HG03196 (cell line): ENCODE results near the gene MED12L.

Experiments used
- ATAC-seq: cut with Tn5 transposase; IDR thresholded peaks from one replicate; pipeline ENCODE4 v1.9.1; 2021; ENCODE audit not compliant: unreplicated experiment

Gene MED12L

DNA sequence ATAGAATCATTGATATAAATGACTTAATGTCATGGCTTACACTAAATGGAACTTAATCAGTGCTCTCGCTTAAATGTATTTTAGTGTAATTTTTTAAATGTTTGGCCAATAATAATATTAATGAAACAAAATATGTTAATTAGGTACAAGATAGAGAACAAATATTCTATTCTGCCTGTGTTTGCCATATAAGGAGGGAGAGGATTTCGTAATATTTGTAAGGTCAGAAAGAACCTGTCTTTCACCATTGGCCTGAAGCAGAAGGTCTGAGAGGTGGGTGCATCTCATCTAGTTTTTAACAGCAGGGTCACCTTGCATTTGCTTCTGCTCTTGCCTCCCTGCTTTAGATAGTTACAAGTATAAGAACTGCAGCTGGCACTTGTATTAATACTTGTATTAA is 228.7 kb downstream of the MED12L start:
- no peak for ATAC-seq

DNA sequence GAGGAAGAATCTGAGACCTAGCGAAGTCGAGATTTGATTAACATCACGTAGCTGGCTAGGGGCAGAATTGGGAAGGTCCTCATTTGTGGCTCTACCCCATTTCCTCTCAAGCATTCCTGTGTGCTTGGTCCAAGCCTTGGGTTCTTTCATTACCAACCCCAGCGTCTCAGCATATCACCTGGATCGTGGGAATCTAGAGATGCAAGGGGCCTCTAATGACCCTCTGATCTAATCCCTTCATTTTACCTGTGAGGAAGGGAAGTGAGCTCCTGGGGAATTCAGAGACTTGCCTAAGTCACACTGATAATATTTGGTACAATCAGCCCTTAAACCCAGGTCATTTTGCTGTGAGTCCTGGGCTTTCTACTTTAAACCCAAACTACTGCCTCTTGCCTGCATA is 229.1 kb downstream of the MED12L start:
- ATAC-seq: no peak

DNA sequence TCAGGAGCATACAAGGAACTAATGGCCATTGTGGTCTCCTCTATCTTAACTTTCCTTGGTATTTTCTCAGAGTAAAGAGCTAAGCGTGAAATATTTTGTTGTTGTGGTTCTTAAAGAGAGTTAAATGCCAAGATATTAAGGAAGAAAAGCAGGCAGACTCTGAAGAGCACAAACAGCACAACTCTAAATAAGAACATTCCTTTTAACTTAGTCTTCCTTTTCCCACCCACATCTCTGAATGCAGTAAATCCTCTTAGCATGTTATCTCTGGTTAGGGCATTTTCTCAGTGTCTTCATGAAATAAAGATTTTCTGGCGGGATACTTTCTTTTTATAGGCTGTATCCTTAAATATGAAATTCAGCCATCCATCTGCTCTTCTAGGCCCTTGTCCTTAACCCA is 229.7 kb downstream of the MED12L start:
- ATAC-seq: no peak

DNA sequence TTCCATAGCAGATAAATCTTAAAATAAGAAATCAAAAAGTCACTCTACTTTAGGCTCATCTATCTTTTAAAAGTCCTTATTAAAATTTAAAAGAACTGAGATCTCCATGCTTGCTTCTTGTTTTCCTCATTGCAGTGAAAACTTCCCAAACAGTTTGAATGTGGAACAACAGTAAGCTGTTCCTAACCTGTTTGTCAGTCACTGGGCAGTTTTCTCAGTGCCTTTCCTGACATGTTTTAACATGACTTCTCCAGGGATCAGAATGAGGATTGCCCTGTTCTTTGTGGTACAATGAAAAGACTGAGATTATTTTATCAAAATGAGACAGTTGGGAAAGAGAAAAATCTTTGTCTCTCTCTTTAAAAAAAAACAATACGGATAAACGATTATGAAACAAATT is 230.4 kb downstream of the MED12L start:
- no peak for ATAC-seq

DNA sequence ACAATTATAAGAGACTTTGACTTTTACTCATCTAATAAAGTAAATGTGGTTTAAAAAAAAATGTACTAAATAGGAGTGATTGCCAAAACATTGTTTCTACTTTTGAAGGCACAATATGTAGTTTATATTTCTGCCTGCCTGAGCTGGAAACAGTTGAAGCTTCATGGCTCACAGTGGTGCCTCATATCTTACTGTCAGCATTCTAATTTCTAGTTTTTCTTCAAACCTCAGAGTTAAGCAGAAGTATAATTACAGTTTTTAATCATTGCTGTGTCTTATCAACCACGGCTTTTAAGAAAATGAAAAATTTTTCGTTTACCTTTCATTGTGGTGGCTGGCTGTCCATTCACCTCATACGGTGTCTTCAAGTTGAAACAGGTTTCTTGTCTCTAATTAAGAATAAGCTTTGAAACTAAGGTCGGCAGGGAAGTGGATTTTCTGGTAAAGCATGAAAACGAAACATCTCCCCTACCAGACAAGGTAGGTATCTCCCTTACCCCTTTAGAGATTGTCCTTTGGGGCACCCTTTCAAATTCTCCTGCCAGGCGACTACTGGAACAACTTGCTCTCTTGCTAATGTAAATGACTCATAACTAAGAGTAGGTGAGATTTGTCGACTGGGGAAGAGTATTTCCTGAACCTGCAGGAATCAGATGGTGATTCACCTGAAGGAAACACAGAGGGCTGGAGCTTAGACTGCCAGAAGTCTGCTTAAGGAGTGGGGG is 231.0 kb downstream of the MED12L start, which contains the start of gene GPR87:
TSS of gene GPR87 (minus strand) at position 554 of the 725 bp plus-strand sequence. CDS start 16,720 bp downstream, outside the sequence.
- ATAC-seq: no peak

DNA sequence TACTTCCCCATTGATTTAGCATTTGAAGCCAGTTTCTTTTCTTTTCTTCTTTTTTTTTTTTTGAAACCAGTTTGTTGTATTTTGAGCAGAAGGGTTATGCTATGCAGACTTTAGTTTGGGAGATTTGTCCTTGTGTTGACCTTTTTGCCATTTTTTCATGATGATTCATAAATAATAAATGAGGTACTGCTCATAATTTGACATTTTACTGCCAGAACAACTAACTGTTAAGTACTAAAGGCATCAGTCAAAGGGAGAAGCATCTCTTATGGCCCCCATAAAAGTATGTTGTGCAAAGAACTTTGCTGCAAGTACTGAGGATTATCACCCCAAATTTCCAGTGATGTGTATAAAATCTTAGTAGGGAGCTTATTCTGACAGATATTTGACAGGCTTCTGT is 232.8 kb downstream of the MED12L start:
- ATAC-seq: no peak

DNA sequence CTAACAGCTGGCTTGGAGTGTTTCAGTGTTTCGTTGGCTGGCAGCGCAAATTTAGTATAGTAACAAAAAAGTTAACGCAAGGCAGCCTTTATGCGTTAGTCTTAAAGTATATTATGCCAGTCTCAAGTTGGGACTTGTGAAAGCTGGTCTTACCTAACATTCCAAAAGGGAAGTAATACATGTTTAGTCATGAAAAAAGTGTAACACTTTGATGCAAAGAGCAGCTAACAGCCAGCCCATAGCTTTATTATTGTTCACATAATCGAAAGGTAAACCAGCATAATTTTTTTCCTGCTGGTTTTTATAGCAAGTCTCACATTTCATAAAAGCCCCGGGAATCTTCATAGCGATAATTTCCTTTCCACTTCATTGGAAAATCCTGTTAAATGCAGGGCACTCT is 233.5 kb downstream of the MED12L start:
- ATAC-seq: no peak

DNA sequence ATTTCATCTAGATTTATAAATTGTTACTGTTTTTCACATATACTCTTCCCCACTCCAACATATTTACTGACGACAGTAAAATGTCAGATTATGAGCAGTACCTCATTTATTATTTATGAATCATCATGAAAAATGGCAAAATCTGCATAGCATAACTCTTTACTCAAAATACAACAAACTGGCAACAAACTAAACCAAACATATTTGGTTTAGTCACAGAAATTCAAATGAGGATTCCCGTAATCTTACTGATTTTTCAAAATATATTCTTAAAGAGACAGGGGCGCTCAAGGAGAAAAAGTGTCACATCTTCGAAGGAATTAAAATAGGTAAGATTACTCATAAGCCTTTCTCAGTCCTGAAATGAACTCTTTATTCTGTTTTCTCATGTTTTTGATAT is 234.2 kb downstream of the MED12L start:
- no peak for ATAC-seq

DNA sequence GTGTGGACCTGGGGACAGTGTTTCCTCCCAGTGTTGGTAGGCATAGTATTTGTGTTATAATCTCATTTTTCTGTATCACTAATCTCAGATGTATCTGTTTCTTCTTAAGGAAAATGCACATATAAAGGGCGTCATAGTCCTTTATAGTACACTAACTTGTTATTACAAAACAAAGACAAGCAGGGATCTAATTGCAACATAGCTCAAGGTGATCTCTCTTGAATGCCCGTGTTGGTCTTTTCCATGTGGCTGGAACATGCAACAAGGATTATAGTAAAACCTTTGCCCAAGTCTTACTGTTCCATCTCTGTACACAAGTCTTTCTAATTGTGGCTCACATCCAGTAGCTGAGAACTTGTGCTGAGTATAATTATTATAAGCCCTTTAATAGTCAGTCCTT is 234.7 kb downstream of the MED12L start:
- ATAC-seq: no peak

DNA sequence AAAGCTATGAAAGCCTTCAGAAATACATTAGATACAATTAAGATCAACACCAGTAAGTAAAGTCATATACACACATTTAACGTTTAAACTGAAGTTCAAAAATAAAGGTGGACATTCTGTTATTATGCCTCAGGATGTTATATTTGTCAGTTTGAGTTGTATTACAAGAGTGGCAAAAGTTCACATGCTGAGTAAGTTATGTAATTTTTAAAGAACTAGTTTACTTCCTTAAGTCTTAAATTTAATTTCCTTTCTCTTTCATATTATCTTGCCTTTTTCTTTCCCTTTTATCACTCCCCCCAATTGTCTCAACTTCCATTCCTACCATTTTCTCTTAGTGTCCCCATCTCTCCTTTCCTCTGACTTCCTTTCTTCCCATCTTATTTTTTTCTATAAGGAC is 236.1 kb downstream of the MED12L start:
- no peak for ATAC-seq

DNA sequence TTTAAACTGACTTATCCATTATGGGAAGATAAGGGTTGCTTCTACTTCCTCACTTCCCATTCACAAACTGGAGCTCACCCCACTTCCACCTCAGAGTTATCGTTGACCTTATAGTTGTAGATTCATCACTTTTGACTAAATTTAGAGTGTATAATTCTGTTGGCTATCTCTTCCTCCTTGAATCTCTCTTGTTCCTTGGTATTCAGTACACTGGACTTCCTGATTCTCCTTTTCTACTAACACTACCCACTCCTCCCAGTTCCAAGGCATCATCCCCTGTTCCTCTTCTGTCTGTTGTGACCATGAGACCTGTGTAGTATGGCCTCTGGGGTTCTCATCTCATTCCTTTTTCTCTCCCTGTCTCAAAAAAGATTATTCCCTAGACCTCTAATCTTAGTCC is 237.0 kb downstream of the MED12L start:
- no peak for ATAC-seq

DNA sequence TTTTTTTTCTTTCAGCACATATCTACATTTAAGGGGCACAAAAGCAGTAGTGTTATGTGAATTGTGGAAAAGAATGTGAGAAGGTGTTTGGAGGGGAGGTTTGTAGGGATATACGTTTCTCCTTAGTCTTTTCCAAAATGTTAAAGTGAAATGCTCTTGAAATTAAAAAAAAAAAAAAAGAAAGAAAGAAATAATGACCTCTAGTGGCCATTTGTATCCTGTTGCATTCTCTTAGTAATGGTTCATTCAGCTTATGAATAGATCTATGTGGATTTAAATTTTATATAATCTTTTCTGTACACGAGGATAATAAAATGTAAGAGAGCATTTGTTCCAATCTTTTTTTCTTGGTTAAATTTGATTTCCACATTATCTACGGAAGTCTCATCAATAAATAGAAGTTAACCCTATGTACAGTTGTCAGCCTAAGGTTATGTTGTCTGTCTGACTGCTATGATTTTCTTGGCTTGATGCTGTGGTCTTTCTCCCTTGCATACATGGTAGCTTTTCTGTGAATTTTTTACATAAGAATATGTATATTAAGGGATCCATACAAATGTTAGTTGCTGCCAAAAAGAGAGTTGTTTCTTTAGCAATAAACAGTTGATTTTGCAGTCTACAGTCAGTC is 242.2 kb downstream of the MED12L start:
- ATAC-seq: no peak

DNA sequence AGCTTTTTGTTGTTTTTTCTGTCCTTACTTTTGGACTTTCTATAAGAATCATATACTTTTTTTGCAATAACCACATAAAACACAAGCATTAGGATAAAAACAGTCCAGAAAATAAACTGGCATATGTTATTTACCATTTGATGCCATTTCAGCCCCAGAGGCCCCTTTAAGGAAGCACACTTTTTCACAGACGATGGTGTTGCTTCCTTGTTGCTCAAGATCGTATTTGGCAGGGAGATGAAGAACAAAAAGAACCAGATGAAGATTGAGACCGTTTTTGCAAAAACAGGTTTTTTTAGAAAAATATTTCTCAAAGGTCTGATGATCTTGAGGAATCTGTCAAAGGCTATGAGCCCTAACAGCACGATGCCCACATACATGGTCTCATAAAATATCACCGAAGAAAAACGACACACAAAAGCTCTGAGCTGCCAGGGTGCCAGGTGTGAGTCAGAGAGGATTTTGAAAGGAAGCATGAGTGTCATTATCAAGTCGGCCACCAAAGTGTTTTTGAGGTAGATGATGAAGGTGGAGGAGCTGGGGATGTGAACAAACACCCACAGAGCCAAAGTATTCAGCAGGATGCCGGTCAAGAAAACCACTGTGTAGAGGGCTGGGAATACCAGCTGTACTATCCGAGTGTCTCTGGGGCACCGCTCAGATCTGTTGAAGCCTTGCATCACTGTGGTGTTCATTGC is 243.0 kb downstream of the MED12L start:
- no peak for ATAC-seq

DNA sequence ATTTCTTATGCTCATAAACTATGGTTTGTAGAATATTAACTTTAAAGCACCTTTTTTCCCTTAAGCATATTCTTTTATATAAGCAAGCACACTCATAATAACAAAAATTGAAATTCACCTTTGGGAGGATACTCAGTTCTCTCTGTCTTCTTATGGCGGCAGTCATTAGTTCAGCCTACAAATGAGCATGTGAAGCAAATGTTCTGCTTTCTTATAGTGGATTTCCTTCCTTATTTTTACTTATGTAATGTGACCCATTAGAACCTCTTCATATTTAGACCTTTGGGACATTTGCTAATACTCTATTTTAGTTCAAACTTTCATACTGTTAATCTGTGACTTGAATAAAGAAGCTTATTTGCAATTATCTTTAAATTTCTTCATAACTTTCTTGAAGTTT is 243.9 kb downstream of the MED12L start, which contains the start of gene P2RY13:
TSS of gene P2RY13 (minus strand) at position 187 of the 400 bp plus-strand sequence. CDS start at position 166, 21 bp downstream.
- ATAC-seq: no peak

DNA sequence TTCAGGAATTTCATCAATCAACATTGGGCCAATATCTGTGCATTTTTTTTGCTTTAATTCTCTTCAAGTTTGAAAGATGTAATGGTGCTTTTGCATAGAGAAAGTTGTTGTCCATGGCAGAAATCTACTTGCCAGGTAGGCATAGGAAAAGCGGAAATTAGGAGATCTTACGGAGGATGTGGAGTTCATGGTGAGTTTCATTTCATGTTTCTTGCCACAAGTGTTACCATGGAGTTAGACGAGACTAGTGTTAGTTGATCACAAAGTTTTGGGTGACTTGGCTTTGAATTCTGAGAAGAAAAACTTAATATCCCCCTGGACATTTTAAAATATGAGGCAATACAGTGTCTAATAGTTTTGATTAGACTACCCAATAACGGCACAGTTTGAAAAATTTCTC is 244.9 kb downstream of the MED12L start:
- no peak for ATAC-seq

DNA sequence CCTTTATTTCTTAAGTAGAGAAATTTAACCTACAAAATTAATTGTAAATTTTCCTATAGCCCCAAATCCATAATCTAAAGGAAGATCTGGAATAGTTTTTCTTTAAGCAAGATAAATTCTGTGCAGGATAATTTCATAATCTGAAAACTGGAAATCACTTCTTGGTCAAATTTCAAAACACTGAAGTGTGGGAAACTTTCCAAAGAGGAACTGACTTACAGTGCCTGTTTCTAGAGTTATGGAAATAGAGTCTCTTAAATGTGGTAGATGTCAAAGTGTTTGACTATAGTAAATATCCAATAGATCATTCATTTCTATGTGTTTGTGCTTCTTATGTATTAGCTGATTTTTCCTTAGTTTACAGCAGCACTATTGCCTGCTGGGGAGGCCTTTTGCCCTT is 245.4 kb downstream of the MED12L start:
- ATAC-seq: no peak

DNA sequence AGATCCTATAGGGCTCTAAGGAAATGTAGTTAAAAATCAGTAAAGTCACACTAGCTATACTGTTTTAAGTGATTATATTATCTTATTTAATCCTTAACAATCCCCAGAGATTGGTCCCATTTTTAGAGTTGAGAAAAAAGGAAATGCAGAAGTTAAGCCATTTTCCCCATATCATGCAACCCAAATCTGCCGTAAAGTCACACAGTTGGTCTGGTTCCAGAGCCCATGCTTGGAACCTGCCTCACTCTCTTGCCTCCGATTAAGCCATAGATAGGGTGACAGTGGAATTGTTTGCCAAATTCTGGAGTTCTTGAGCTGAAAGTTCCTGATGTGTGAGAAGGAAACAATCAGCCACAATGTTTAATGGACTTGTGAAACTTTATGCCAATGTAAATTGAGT is 246.2 kb downstream of the MED12L start:
- no peak for ATAC-seq

DNA sequence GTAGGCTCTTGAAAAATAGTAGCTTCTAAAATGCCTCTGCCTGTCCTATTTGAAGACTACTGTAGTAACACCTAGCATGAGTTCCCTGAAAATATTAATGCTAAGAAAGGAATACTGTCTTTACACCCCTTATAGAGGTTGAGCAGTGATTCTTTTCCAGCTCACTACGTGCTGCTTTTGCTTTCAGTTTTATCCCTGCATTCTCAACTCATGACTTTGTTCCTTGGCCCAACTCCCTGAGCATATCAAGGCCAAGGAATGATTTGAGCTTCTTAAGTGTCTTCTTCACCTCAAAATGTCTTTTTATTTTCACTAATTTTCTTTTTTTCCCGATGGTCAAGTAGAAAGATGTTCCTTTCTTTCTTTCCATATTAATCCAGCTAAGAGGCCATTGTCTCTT is 260.4 kb downstream of the MED12L start:
- ATAC-seq: no peak

DNA sequence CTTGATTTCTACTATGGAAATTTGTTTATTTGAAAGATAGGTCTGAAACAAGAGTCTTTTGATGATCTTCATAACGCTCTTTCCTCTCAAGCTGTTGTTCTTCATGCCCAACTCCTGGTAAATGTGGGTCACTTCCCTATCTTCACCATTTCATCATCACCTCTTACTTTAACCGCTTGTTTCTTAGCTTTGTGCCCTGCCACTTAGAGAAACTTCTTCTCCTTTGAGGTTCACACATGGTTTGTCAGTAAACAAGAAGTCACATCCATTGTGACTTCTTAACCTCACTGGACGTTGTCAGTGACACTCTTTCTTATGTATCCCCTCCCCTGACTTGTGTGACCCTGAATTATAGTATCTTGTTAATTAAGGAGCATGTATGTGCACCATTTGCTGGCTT is 260.8 kb downstream of the MED12L start:
- no peak for ATAC-seq

DNA sequence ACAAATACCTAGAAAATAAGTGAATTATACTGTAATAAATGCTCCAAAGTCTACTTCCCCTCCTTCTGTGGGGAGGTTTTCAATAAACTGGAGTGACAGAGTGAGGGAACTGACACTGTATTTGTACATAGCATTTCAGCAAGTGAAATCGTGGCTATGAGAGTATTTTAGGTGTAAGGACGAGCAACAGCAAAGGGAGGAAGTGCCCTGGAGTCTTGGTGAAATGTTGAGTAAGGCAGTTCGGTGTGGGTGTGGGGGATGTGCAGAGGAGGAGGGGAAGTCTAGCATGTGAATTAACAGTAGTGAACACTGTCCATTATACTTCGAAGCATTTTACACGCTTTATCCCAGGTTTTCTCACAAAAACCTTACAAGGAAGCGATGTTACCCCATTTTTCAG is 262.0 kb downstream of the MED12L start:
- no peak for ATAC-seq

DNA sequence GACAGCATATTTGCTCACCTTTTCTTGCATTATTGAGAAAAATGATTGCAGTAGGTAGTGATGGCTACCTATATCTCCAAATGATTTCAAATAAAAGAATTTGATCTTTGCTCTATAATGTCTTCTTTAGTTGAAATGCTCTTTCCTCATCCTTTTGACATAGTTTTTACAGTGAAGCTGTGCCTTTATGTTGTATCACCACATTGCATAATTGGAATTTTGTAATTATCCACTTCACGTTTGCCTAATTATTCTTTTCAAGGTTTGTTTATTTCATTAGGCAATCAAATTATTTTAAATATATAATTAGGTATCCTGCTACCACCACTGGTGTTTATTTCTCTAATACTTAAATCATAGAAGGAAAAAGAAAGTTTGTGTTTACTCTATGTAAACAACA is 265.2 kb downstream of the MED12L start:
- no peak for ATAC-seq

DNA sequence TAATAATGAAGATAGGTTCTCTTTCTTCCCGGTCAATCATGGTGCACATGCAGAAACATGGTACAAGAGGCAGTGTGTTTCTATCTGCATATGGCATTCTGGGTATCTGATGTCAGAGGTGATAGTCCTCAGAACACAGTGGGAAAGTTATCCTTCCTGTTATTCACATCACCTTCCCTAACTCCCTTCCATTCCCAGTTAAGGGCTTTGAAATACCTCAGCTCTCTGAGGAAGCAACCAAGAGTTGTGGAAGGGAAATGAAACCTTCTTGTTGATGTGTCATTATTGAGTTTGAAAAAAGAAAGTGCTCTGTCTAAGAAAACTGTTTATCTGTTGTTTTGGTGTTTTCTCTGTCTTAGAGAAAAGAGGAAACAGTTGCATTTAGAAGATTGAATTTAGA is 265.8 kb downstream of the MED12L start:
- ATAC-seq: peak; percentile 78
